Body of pancreas (tissue), 4 donors: ENCODE data around the gene MADCAM1. TPM values are rescaled to one million over a fixed set of nuclear protein-coding genes. Genes with fewer than 3 reads are reported as not detected.
"Not testable (repeated sequence)": the region's sequence is repeated elsewhere in the genome, so short reads cannot be mapped to it uniquely, and the experiment has no call there.

Experiments
- ATAC-seq: fragments of 150-250 bp; one replicate; pipeline ENCODE4 v1.9.1; 2016
- DNase-seq, 4 donors: peaks; one replicate each; pipeline ENCODE4 v3.0.0-alpha.2; 2019
- H3K27ac ChIP-seq, 4 donors: fragments of 200-600 bp; sonication (generic); 1 replicate in 3 of 4; 2 replicates in 1 of 4; pipeline versions ENCODE4 v1.5.1 to v1.6.1; 2016 to 2019; ENCODE audit warnings: mild to moderate bottlenecking in 1 of 4, mixed read lengths in 1 of 4, moderate library complexity in 1 of 4
- H3K27me3 ChIP-seq, 2 donors: fragments of 200-600 bp; sonication (generic); one replicate each; pipeline ENCODE4 v1.6.0; 2016; ENCODE audit warnings: mild to moderate bottlenecking in 1 of 2
- H3K36me3 ChIP-seq, 2 donors: fragments of 200-600 bp; sonication (generic); replicated peaks in 1 of 2; 2 replicates each; pipeline ENCODE4 v1.5.1; 2016; ENCODE audit warnings: low read depth in 2 of 2; ENCODE audit not compliant: insufficient read depth in 1 of 2
- H3K4me1 ChIP-seq: fragments of 200-600 bp; sonication (generic); one replicate; pipeline ENCODE4 v1.6.0; 2016
- H3K4me3 ChIP-seq, 2 donors: fragments of 200-600 bp; sonication (generic); 1 replicate in 1 of 2; 2 replicates in 1 of 2; pipeline ENCODE4 v1.5.1; 2016 to 2019
- H3K9me3 ChIP-seq, 3 donors: fragments of 200-600 bp; sonication (generic); 1 replicate in 2 of 3; 2 replicates in 1 of 3; pipeline ENCODE4 v1.5.1; 2016
- CTCF ChIP-seq, 7 experiments: fragments of 450-650 bp in 4 of 7; fragments of 200-600 bp in 3 of 7; sonication (generic) in 3 of 7; IDR thresholded peaks; one replicate each; pipeline ENCODE4 v1.5.1; 2016 to 2019; ENCODE audit warnings: antibody characterized with exemption in 7 of 7
- POLR2A ChIP-seq, 3 donors: fragments of 450-650 bp; IDR thresholded peaks; one replicate each; pipeline ENCODE4 v1.6.1; 2016; ENCODE audit warnings: antibody characterized with exemption in 3 of 3, mild to moderate bottlenecking in 2 of 3
- WGBS, 2 donors: methylation state at CpG; one replicate each; pipeline ENCODE4 v1.1.5; 2017; 5-methylcytosine and 5-hydroxymethylcytosine counted together
- intact Hi-C: fragments of 100-400 bp; cut with DNase I; formaldehyde crosslinking; loops from one replicate; pipeline ENCODE4 v1.15.1; 2023
- total RNA-seq, 2 donors: library from RNA; depleted of rRNA; stranded (reverse); fragments of >200 nt; gene quantifications; one replicate each; pipeline ENCODE4 v1.1.0, GENCODE V29; 2016

The MADCAM1 gene
- 1 to 10 TPM in 1 of 2 donors, not detected in 1; 3.6 TPM for total RNA-seq

DNA sequence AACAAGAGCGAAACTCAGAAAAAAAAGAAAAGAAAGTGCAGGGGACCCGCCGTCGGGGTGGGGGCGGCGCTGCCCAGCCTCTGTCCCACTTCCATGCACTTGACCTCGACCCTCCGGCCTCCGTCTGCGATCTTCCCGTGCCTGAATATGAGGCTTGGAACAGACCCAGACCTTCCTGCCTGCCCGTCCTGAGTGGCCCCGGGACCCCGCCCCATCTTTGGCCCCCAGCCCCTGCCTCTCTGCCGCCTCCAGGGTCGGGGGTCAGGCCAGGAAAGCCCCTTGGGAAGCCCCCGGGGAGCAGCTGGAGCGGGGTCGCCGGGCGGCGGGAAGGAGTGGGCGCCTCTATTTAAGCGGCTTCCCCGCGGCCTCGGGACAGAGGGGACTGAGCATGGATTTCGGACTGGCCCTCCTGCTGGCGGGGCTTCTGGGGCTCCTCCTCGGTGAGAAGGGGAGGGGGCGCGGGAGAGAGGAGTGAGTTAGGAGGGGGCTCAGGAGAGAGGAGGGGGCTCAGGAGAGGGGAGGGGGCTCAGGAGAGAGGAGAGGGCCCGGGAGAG, at the start of gene MADCAM1:
Gene MADCAM1 (plus strand): TSS at position 375 of the 554 bp plus-strand sequence. CDS start 14 bp downstream, at position 389.
- ATAC-seq (no peak), DNase-seq (no peak)
- no peaks in the 10 kb centered on the region for H3K36me3 ChIP-seq
- H3K4me3 ChIP-seq: no peak within 1 kb of the TSS
- H3K9me3 ChIP-seq: no peaks in the 10 kb centered on the region
- intact Hi-C loops: no loop called here
- no peak for TF ChIP-seq POLR2A (IDR thresholded peaks at IDR 0.05)
- TF ChIP-seq CTCF (IDR thresholded peaks at IDR 0.05): no peak
- peaks cover 5 to 32% of the 10 kb centered on the region in 2 donors for H3K27me3 ChIP-seq
- peaks cover 21% of the 10 kb centered on the region for H3K4me1 ChIP-seq
- WGBS, 2 donors: 8 to 10% methylated on average over 12 to 25 of the region's 33 CpGs
- no peak within 1 kb of the TSS for H3K27ac ChIP-seq

DNA sequence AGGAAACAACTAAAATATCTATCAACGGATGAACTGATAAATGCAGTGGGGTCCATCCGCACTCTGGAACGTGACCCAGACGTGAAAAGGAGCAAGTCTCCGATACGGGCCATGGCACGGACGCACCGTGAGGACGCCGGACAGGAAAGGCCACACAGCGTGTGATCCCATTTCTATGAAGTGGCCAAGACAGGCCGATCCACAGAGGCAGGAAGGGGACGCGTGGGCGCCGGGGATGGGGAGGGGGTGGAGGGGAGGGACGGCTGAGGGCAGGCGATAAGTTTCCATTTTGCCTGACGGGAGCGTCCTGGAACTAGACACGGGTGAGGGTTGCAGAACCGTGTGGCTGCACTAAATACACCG, 49.2 kb upstream of the MADCAM1 start:
- TF ChIP-seq CTCF (IDR thresholded peaks at IDR 0.05) (no peak), POLR2A (IDR thresholded peaks at IDR 0.05) (no peak)
- H3K4me1 ChIP-seq: no peaks in the 10 kb centered on the region

DNA sequence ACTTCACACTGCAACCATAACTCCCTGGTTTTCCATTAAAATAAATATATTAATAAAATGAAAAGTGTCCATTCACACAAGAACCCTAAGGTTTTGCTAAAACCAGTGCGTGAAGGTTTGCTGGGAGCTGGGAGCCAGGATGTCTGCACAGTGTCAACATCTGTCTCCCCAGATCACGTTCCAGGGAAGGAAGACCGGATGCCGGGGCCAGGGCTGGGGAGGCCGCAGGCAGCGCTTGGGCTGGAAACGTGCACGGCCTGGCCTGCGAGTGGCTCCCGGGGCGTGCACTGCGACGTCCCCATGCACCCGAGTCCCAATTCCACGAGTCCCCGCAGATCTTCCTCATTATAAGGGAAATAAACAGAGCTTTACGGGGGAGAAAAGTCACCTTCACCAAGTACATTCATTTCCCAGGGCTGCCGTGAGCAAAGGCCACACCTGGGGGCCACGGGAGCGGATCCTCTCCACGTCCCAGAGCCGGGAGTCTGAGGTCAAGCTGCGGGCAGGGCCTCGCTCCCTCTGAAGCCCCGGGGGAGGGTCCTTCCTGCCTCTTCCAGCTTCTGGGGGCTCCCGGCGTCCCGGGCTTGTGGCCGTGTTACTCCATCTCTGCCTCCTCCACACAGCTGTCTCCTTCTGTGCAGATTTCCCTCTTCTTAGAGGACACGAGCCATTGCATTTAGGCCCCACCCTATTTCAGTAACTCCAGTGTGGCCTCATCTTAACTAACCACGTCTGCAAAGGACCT, 48.3 kb upstream of the MADCAM1 start:
- H3K27ac ChIP-seq: no peak overlapping the region
- H3K9me3 ChIP-seq: no peaks in the 10 kb centered on the region
- no peaks in the 10 kb centered on the region for H3K4me1 ChIP-seq
- peak; percentile 41 for ATAC-seq
- no peaks in the 10 kb centered on the region for H3K36me3 ChIP-seq
- WGBS, 2 donors: 73 to 88% methylated on average over 22 to 30 of the region's 31 CpGs
- H3K27me3 ChIP-seq: no peaks in the 10 kb centered on the region
- DNase-seq: peak in 1 of 4 donors; percentile 18
- no peak overlapping the region for H3K4me3 ChIP-seq
- intact Hi-C loops: no loop called here
- TF ChIP-seq CTCF (IDR thresholded peaks at IDR 0.05) (no peak), POLR2A (IDR thresholded peaks at IDR 0.05) (no peak)

More for the DNA sequence above, 49.2 kb upstream of the MADCAM1 start:
- DNase-seq (no peak), ATAC-seq (no peak)
- WGBS, 2 donors: 83 to 89% methylated on average over 24 of the region's 24 CpGs
- Histone ChIP-seq H3K27ac (no peak overlapping the region), H3K27me3 (no peaks in the 10 kb centered on the region), H3K9me3 (no peaks in the 10 kb centered on the region), H3K36me3 (no peaks in the 10 kb centered on the region), H3K4me3 (no peak overlapping the region)
- intact Hi-C loops: no loop called here

GRCh38 chr19:449916-450315, 46.4 kb upstream of the MADCAM1 start:
- Histone ChIP-seq H3K27ac (no peak overlapping the region), H3K9me3 (no peaks in the 10 kb centered on the region), H3K36me3 (no peaks in the 10 kb centered on the region), H3K4me1 (no peaks in the 10 kb centered on the region), H3K4me3 (no peak overlapping the region), H3K27me3 (no peaks in the 10 kb centered on the region)
- TF ChIP-seq CTCF (IDR thresholded peaks at IDR 0.05) (no peak), POLR2A (IDR thresholded peaks at IDR 0.05) (no peak)
- intact Hi-C loops: no loop called here
- ATAC-seq (no peak), DNase-seq (no peak)
- WGBS, 2 donors: 92 to 94% methylated on average over 13 to 20 of the region's 20 CpGs

DNA sequence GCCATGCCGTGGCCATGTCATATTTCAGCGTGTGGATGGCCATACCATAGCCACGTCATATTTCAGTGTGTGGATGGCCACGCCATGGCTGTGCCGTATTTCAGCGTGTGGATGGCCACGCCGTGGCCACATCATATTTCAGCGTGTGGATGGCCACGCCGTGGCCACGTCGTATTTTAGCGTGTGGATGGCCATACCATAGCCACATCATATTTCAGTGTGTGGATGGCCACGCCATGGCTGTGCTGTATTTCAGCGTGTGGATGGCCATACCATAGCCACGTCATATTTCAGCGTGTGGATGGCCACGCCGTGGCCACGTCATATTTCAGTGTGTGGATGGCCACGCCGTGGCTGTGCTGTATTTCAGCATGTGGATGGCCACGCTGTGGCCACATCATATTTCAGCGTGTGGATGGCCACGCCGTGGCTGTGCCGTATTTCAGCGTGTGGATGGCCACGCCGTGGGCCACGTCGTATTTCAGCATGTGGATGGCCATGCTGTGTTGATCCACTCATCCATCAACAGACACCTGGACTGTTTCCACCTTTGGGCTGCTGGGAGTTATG, 45.3 kb upstream of the MADCAM1 start:
- DNase-seq, ATAC-seq, H3K9me3 ChIP-seq, H3K4me3 ChIP-seq, H3K27ac ChIP-seq, intact Hi-C loops, H3K4me1 ChIP-seq, H3K27me3 ChIP-seq, H3K36me3 ChIP-seq: not testable (repeated sequence)
- 89 to 92% methylated on average over 23 to 33 of the region's 33 CpGs for WGBS, 2 donors
